HG02623 (cell line): ENCODE data around the gene HSPA12B.

ENCODE experiments used
- ATAC-seq: cut with Tn5 transposase; IDR thresholded peaks from one replicate; pipeline ENCODE4 v1.9.1; 2021; ENCODE audit warnings: moderate library complexity; ENCODE audit not compliant: unreplicated experiment

HSPA12B gene

DNA sequence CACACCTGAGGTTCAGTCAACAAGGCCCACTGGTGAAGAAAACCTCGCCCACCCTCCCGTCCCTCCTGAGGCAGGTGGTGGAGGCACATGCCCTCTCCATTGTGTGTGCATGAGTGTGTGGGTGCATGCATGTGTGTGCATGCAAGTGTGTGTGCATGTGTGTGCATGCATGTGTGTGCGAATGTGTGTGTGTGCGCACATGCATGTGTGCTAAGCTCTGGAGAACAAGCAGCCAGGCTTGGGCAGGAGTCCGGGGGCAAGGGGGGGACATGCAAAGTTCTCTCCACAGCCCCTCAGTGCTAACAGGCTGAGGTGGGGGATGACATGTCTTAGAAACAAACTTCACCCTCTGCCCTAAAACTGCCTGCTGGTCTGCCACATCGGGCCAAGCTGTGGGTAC lies 3.1 kb upstream of the HSPA12B start:
- no peak for ATAC-seq

DNA sequence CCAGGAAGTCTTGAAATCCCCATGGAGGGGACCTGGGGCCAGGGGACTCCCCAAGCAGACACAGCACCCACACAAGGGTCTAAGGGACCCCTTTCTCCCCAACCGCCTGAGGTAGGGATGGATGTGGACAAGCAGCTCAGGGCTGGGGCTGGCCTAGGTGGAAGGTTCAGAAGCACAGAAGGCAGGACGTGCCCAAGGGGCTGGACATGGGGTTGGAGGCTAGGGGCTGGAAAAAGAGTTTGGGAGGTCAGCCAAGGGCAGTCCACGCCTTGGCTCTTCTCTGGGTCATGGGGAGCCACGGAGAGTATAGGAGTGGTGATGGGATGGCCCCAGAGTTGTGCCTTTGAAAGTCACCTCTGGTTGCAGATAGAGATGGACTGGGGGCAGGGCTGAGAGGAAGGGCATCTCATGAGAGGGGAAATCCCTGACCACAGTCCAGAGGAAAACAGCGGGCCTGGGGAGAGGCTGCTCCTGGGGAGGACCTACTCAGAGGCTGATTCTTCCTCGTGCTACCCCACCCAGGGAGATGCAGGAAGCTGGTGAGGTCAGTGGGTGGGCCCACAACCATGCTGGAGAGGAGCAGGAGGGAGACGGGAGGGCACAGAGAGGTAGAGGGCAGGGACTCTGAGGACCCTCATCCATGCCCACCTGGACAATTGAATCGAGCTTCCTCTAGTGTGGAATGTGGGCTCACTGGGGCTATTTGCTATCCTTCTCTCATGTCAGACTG lies 2.5 kb upstream of the HSPA12B start:
- ATAC-seq, result no peak

DNA sequence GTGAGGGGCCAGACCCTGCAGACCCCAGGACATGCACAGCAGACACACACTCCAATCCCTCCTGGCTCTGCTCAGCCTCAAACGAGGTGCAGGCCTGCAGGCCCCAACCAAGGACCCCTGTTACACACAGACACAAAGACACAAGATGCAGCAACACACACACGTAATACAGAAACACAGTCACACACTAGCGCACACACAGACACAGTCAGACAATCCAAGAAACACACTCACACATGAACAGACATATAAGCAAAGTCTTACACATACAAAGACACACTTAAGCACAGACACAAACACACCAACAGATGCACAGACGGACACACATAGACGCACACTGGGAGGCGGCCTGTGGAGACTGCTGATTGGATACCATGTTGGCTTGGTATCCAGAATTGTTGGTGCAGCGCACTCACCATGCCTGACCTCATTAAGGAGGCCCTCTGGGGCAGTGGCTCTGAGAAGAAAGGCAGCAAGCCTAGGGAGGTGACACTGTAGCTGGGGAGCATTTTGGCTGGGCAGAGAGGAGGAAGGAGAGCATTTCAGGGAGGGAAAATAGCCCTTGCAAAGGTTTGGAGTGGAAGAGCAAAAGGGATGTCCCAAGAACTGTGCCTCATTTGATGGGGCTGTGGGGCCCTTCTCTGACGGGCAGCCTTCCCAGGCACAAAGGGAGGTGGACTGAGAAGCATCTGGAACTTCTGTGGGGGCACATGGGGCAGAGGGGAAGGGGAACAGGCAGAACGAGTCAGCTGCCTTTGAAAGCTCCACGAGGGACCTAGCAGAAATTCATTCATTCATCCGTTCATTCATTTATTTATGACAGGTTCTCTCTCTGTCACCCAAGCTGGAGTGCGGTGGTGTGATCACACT lies 1.4 kb upstream of the HSPA12B start:
- ATAC-seq, result no peak

DNA sequence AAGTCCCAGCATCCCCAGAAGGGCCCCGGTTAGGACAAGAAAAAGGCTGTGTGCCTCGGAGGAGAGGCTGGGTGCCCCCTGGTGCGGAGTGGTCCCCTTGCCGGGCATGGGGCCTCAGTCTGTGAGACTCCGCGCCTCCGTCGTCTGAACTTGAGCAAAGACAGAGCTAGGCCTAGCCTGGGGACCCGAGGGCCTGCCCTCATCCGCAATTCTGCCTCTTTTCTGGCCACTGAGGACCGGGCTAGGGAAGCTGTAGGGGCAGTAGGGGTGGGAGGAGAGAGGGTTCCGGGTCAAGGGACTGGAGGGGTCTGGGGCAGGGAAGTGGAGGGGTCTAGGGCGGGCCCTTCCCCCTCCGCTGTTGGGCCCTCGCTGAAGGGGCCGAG lies 550 bp upstream of the HSPA12B start:
- ATAC-seq, result no peak

DNA sequence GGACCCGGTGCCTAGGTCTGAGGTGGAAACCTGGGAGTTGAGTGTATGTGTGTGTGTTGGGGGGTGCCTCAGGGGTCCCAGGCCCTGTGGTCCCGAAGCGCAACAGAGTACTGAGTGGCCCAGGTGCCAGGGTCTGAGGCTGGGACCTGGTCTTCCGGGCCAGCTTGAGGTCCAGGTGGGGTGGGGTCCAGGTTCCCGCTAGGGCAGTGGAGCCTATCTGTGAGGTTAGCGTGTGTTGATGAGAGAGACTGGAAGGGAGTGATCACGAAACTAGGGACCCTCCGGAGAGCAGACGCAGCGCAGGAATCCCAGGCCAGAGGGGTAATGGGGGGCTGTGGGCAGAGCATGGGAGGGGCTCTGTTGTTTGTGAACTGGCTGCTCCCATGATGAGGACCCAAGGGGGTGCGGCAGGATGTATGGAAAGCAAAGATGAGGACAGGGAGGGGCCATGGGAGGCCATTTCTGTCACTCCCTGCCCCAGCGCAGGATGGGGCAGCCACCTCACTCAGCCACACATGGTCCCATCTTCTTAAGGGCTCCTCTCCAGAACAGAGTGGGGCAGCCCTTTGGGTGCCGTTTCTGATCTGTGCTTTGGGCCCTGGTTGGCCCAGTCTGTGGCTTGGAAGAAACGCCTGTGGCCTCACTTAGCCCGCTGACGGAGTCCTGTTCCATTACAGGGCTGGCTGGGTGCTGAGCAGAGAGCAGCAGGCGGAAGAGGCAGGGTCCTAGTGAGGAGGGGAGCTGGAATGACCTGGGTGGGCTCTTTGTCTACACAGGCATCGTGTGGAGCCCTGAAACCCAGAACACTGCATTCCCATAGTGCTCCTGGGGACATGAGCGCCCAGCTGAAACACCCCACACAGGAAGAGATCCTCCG lies 872 bp downstream of the HSPA12B start:
- ATAC-seq, result no peak

DNA sequence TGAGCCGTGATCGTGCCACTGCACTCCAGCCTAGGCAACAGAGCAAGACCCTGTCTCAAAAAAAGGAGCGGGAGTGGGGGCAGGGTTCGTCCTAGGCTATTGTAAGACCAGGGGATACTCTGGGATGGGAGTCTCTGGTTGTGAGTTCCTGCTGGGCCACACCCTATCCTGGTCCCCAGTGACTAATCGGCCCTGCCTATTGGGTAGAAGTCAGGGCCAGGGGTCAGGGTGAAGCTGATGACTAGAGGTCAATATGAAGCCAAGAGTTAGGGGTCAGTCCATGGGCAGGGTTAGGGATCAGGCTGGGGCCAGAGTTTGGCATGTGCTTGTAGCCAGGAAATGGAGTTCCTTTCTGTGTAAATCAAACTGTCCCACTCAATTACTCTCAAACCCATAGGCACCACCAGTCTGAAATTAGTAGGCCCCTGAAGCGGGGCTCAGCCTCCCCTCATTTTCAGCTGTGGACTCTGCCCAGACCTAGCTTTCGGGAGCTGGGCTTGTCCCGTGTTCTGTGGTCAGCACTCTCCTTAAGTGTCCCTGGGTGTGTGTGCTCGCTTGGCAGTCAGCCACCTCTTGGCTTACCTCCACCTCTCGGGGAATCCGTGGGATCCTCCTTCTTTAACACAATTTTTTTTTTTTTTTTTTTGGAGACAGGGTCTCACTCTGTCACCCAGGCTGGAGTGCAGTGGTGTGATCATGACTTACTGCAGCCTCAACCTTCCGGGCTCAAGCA lies 1.8 kb downstream of the HSPA12B start:
- no peak for ATAC-seq

DNA sequence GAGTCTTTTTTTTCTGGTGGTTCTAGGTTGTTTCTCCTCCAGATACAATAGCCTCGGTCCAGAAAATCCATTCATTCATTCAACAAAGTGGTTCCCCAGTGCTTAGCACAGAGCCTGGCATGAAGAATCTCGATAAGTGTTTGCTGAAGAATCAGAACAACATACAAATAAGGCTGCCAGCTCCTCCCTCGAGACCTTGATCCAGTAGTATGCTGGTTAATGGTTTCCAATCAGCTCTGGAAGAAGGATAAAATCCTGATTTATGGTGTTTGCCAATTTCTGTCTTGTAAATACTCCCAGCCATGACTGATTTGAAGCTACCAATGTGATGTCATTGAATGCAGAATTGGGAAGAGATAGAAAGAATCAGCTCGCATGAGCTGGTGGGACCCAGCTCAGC lies 3.3 kb downstream of the HSPA12B start:
- ATAC-seq, result no peak

DNA sequence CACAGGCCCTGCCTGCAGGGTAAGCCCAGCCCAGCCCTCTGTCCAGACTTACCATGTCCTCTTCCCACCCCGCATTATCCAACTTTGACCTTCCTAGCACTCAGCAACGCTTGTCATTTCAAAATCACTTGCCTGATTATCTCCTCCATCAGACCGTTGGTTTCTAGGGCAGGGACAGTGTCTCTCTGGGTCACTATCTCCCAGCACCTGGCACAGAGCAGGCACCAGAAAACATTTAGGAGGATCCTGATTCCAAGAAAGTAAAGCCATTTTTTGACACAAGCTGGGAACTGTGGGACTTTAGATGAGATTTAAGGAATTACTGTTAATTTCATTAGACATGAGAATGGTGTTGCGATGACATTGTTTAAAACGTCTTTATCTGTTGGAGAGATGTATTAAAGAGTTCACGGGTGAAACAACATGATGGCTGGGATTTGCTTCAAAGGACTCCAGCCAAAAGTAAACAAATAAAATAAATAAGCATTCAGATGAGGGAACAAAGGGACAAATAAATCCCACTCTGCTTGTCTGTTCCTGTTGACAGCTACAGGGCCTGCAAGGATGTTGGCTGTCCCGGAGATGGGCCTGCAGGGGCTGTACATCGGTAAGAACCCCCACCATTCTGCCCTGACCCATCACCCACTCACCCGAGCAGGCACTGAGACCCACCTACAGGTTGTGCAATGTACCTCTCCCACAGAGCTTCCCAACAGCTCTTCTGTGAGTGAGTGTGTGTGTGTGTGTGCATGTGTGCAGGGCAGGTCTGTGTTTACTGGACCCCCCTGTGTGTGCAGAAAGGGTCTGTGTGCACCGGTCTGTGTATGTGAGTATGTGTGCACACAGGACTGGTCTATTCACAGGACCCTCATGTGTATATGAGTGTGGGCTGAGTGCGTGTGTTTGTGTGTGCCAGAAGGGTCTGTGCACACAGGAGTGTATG lies 5.9 kb downstream of the HSPA12B start:
- ATAC-seq, result no peak

DNA sequence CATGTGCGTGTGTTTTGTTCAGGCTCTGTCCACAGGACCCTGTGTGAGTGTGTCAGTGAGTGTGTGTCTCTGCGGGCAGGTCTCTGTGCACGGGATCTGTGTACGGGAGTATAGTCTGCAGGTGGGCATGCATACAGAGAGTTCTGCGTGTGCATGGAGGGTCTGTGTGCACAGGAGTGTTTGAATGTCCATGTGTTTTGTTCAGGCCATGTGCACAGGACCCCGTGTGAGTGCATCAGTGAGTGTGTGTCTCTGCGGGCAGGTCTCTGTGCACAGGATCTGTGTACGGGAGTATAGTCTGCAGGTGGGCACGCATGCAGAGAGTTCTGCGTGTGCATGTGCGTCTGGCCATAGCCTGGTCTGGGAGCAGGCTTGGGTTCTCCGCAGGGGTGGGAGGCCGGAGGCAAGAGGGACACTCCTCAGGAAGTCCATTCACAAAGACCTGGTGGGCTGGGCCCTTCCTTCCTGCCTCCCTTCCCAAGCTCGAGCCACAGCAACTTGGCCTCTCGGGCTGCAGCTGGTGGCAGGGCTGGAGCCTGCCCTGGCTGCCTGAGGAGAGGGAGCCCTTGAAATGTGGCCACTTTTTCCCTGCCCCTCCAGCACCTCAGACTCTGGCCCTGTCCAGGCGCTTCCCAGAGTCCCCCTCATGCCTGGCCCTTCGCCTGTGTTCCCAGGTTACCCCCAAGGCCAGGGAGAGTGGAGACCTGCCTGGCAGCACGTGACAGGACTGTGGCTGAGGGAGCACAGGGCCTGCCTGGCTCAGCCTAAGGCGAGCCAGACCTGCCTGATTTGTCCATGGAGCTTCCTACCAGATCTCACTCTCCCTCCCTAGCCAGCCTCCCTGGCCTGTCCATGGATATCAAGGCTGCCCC lies 6.8 kb downstream of the HSPA12B start:
- ATAC-seq, result no peak

DNA sequence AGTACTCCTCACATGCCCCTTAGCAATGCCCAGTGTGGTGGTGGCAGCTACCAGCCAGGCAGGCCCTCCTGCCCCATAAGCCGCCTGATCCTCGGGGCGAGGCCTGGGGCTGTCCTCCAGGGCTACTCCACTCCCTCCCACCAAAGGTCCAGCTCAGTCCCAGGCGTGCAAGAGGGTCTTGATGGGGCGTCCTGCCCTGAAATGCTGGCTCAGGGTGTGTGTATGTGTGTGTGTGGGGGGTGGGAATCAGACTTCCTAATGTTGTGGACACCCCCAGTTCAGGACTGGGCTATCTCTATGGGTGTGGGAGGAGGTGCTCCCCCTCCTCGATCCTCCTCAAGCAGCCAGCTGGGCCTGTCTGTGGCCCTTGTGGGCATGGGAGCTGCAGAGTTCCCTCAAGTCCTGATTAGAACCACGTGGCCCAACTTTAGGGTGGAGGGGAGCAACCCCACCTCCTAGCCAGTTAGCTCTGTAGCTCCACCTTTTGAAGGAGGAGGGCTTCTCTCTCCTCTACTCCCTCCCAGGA lies 7.5 kb downstream of the HSPA12B start:
- ATAC-seq, result no peak

DNA sequence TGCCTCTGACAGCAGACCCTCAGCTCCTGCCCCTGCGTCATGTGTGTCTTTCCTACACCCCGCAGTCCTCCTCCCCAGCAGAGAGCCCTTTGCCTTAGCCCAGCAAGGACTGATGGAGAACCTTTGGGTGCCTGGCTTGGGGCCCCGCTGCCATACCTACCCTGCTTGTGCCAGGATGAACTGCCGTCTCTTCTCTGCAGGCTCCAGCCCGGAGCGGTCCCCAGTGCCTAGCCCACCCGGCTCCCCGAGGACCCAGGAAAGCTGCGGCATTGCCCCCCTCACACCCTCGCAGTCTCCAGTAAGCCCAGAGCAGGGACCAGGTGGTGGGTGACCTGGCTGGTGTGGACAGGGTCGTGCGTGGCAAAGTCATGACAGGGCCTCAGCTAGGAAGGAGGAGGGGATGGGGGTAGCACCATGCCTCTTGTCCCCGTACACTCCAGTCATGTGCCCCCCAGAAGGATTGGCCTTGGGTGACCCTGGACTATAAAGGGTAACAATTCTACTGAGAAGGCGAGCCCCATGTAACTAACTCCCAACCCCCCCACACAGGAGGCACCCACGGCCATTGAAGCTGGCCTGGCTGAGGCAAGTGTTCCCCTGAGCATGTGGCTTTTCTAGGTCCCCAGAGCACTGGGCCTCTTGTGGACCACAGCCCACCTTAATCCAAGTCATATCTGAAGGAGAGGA lies 8.3 kb downstream of the HSPA12B start:
- ATAC-seq, result no peak

DNA sequence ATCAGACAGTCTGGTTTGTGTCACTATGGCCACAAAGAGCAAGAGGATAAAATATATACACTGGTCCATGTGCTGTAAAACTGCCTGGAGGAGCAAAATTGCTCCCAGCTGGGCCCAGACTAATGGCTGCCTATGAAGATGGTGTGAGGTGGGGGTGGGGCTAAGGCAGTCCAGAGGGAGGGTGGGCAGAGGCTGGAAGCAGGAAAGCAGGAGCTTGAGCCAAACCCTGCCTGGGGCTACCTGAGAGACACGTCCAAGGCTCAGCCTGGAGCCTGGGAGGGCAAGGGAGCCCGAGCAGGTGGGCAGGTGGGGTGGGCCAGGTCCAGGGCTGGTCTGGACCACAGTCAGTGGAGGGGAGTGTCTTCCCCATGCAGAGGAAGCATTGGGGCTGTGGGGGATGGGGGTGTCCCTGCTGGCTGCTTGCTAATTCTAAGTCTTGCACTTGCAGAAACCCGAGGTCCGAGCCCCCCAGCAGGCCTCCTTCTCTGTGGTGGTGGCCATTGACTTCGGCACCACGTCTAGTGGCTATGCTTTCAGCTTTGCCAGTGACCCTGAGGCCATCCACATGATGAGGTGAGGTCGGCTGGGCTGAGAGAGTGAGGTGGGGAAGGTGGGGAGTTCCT lies 9.5 kb downstream of the HSPA12B start:
- ATAC-seq, result no peak

DNA sequence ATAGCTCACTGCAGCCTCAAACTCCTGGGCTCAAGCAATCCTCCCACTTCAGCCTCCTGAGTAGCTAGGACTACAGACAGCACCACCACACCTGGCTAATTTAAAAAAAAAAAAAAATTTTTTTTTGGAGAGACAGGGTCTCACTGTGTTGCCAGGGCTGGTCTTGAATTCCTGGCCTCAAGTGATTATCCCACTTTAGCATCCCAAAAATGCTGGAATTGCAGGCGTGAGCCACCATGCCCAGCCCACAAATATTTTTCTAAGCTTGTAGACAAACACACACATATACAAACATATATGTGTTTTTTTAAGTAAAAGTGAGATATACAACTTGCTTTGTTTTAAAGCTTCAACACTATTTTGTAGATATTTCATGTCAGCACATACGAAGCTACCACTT lies 10.8 kb downstream of the HSPA12B start:
- ATAC-seq, result no peak

DNA sequence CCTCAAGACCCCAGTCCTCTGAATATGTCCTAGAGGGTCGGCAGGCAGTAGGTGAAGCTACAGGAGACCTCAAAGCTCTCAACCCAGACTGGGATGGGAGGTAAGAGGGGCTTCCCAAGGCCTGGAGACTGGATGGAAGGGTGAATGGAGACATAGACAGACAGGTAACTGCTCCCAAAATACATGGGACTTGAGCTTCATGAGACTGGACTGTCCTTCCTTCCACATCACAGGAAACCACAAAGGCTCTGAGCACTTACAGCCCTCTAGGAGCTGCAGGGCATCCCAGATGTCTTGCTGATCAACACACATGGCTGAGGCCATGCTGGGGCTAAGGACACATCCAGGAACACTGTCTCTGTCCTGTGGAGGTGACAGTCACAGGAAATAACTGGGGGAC lies 11.6 kb downstream of the HSPA12B start:
- ATAC-seq, result no peak

DNA sequence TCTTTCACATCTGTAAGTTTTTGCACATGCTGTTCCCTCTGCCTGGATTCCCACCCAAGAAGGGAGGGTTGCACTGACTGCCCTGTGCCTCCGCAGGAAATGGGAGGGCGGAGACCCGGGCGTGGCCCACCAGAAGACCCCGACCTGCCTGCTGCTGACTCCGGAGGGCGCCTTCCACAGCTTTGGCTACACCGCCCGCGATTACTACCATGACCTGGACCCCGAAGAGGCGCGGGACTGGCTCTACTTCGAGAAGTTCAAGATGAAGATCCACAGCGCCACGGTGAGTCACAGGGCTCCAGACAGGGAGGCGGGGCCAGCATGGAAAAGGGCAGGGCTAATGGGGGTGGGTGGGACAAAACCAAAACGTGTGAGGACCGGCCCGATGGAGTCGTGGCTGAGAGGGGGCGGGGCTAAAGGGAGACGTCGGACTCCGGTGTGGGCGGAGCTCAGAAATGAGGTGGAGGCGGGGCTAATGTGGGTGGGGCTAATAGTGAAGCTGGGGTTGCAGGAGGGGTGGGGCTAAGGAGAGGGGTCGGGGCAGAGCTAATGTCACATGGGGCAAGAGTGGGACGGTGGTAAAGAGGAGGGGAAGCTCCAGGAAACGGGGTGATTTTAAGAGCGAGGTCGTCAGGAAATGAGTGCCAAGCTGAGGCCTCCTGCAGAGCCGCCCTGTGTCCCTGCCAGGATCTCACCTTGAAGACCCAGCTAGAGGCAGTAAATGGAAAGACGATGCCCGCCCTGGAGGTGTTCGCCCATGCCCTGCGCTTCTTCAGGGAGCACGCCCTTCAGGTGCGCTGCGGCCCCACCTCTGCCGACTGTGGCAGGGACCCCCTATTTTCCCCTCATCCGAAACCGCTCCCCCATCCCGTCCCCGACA lies 12.6 kb downstream of the HSPA12B start:
- ATAC-seq, result no peak

DNA sequence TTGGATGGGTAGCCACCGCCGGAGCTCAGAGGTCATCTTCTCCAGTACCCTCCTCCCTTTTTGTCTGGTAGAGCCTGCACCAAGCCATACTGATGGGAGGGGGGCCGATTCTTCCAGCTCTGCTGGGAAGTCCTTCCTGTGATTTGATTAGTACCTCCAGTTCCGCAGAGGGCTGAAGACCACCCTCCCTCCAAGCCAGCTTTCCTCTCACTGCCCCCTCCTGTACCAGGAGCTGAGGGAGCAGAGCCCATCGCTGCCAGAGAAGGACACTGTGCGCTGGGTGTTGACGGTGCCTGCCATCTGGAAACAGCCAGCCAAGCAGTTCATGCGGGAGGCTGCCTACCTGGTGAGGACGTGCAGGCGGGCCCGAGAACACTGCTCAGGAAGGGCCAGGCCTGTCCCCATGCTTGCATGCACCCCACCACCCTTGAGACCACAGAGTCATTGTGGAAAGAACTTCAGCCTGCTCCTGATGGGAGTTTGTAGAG lies 13.2 kb downstream of the HSPA12B start:
- no peak for ATAC-seq
